HEK293T (cell line): ENCODE results near the gene MED12L.

Source experiments
- ARNT ChIP-seq: fragments of 450-650 bp; IDR thresholded peaks from 2 replicates; pipeline ENCODE4 v1.6.1; 2017; ENCODE audit warnings: mild to moderate bottlenecking
- BHLHE40 ChIP-seq: fragments of 450-650 bp; IDR thresholded peaks from 2 replicates; pipeline ENCODE4 v1.6.1; 2016; ENCODE audit warnings: mild to moderate bottlenecking, moderate library complexity, borderline replicate concordance
- ELF4 ChIP-seq: fragments of 450-650 bp; IDR thresholded peaks from 2 replicates; pipeline ENCODE4 v1.6.1; 2017; ENCODE audit warnings: antibody characterized with exemption
- FOXA1 ChIP-seq: fragments of 450-650 bp; IDR thresholded peaks from 2 replicates; pipeline ENCODE4 v1.6.1; 2016; ENCODE audit warnings: mild to moderate bottlenecking
- FOXK2 ChIP-seq: fragments of 450-650 bp; IDR thresholded peaks from 2 replicates; pipeline ENCODE4 v1.6.1; 2016; ENCODE audit warnings: mild to moderate bottlenecking
- FOXM1 ChIP-seq: fragments of 450-650 bp; IDR thresholded peaks from 2 replicates; pipeline ENCODE4 v1.6.1; 2017; ENCODE audit warnings: mild to moderate bottlenecking, borderline replicate concordance
- HDGF ChIP-seq: fragments of 450-650 bp; IDR thresholded peaks from 2 replicates; pipeline ENCODE4 v1.6.1; 2017; ENCODE audit warnings: antibody characterized with exemption, borderline replicate concordance
- L3MBTL2 ChIP-seq: fragments of 450-650 bp; conservative IDR thresholded peaks from 2 replicates; pipeline ENCODE4 v1.6.1; 2016; ENCODE audit warnings: mild to moderate bottlenecking
- NFRKB ChIP-seq: fragments of 450-650 bp; IDR thresholded peaks from 2 replicates; pipeline ENCODE4 v1.6.1; 2016; ENCODE audit warnings: mild to moderate bottlenecking, moderate library complexity
- PKNOX1 ChIP-seq: fragments of 450-650 bp; IDR thresholded peaks from 2 replicates; pipeline ENCODE4 v1.6.1; 2016
- SP1 ChIP-seq: fragments of 450-650 bp; IDR thresholded peaks from 2 replicates; pipeline ENCODE4 v1.6.1; 2017
- SUZ12 ChIP-seq: fragments of 450-650 bp; IDR thresholded peaks from 2 replicates; pipeline ENCODE4 v1.6.1; 2016; ENCODE audit warnings: mild to moderate bottlenecking
- TARDBP ChIP-seq: fragments of 450-650 bp; IDR thresholded peaks from 2 replicates; pipeline ENCODE4 v1.6.1; 2016
- ZNF384 ChIP-seq: fragments of 450-650 bp; IDR thresholded peaks from 2 replicates; pipeline ENCODE4 v1.6.1; 2016

GRCh38 chr3:151483488-151483887 is 398.0 kb downstream of the MED12L start:
- TF ChIP-seq PKNOX1 (no peak), ELF4 (no peak), FOXA1 (no peak), SP1 (no peak), FOXM1 (no peak), NFRKB (no peak), FOXK2 (no peak), ZNF384 (no peak), TARDBP (no peak), ARNT (no peak), SUZ12 (no peak), L3MBTL2 (no peak), HDGF (no peak), BHLHE40 (no peak)
